GM21786 (cell line): ENCODE measurements around the gene PIP5K1B.

Source experiments
- ATAC-seq: cut with Tn5 transposase; IDR thresholded peaks from one replicate; pipeline ENCODE4 v1.9.1; 2021; ENCODE audit not compliant: unreplicated experiment

Gene PIP5K1B

DNA sequence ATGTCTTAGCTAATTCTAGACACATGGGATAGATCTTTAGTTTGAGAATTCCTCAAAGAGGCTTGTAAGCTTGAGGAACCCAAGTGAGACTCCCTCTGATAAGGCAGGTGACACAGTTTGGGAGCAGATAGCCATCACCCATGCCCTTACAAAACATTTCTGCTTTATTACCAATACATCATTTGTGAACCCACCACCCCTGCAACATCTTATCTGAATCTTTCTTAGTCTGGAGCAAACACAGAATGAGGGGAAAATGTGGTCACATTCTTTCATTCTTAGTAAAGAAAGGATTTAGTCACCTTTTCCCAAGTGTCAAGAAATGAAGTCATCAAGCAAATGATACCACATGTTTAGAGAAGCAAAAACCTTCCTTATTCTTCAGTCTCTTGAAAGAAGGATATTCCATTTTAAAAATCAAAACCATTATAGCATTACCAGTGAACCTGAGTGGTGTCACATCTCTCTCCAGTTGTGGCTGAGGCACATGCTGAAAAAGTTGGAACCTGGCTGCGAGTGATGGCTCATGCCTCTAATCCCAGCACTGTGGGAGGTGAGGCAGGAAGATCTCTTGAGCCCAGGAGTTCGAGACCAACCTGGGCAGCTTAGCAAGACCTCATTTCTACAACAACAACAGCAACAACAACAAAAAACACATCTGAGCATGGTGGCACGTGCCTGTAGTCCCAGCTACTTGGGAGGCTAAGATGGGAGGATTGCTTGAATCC, 243.0 kb downstream of the PIP5K1B start:
- no peak for ATAC-seq

DNA sequence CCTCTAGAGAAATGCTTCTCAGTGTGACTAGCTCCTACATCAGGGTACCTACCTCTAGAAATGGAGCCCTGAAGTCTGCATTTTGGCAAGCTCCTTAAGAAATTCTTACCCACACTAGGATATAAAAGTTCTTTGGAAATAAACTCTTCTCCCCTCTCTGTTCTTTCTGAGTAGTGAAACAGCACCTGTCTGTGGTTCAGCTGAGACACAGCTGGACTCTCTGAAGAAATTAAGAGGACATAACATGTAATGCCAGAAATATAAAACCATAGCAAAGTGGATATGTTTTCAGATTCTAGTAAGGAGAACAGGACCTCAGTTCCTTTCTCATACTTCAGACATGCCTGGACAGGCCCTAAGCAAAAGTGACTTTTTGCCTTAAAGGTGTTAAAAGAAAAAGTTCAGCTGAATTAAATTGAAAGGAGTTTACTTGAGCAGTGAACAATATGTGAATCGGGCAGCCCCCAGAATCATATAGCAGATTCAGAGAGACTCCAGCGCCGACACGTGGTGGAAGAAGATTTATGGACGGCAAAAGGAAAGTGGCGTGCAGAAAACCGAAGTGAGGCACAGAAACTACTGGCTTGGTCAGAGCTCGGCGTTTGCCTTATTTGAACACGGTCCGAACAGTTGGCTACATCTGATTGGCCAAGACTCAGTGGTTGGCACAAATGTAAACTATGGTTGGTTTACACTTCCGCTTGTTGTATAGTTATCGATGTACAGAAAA, 244.4 kb downstream of the PIP5K1B start:
- no peak for ATAC-seq

DNA sequence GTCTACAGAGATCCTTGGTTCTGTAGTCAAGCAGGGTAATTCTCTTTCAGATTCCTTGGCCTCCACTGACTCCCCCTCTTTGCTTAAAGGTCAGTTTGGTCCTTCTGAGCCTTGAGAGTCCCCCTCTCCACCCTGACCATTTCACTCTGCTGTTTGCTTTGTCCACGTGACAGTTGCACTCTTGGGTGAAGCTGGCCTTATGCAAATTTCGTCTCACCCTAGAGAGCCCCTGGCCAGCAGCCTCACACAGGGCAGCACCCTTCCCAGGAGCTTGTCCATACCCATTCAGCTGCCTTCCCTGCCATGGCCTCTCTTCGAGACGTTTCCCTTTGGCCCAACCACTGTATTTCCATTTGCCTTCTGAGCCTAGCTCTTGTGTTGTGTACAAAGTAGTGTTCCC, 245.1 kb downstream of the PIP5K1B start:
- ATAC-seq = no peak

DNA sequence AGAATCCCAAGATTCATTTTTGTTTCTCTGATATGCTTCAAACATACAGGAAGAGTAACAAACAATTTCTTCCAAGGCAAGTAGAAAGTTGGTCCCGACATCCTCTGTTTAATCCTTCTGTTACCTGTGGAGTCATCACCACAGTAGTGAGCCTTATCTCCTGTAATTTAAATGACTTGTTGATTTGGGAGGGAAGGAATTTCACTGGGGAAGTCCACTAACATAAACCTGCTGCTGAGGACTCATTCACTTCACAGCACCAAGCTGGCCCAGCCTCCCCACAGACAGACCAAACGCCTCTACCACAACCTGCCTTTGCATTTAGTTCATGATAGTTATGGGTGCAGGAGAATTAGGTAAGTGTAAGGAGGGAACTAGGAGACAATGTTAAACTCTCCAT, 245.6 kb downstream of the PIP5K1B start:
- no peak for ATAC-seq

DNA sequence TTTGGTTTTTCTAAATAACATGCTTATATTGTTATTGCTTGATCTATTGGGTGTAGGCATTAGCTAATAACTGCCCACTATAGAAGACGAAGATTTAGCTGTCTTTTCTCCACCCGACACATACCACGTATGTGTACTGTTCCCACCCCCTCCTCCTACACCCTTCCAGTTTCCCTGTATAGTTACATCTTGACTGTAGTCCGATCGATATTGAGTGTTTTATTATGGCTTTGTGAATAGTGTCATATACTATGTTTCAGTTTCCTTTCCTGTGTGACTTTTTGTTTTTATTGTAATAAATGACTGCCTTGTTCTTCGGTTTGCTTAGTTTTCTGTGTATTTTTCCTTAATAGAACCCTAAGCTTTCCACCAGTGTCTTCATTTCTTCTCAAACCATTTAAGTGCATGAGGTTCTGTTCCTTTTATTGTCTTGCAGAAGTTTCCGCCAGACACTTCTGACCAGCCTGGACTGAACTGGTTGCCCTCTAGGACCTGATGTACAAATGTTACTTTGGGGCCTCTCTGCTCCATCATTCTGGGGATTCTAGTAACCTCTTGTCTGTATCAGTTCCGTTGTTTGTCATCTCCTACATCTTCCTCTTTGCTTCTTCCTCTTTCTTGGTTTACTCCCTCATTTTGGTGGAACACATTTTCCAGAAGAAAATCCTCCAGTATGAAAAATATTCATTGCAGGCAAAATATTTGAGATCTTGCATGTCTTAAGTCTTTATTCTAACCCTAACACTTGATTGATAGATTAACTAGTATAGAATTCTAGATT, 247.0 kb downstream of the PIP5K1B start:
- peak; percentile 65 for ATAC-seq

DNA sequence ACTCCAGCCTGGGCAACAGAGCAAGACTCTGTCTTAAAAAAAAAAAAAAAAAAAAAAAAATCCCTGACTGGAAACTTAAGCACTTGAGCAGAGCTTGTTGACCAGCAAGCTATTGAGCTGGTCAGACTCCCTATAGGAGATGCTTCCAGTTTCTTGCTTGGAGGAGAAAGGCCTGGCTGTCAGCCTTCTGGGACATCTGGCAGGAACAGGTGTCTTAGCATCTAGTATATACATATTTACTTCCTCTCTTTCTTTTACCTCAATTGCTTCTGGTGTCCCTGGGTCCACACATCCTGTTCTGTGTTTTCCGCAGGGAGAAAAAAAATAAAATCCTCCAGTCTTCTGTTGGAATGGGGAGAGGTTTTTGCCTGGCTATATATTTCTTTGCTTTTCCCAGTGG, 248.7 kb downstream of the PIP5K1B start:
- no peak for ATAC-seq

DNA sequence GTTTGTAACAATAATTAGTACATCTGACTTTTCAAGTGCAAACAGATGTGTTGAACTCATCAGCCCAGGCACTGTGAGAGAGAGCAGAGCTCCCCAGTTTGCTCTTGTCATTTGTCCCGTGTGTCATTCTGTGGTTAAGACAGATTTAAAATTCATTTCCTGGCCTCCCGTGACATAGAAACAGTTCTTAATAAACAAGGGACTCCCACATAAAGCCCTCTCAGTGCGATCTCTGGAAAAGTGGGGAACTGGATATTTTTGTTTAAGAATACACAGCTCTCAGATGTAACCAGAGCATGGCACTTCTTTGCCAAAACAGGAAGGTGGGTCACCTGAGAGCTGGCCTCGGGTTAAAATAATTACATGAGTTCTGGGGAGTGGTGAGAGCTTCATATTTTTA, 250.3 kb downstream of the PIP5K1B start:
- no peak for ATAC-seq

DNA sequence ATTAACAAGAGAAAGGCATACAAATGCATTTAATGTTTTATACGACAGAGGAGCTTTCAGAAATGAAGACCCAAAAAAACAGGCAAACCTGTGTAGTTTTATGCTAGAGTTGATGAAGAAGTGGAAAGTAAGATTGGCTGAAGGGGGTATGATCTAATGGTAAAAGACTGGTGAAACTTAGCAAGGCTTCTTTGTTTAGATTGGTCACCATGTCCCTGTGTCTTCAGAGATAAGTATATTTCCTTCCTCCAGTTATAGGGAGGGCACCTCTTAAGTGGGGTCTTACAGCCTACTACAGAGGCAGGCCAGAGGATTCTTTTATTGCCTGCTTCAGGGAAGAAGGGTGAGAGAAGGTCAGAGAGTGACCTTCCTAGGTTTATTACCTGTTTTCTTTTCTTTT, 252.4 kb downstream of the PIP5K1B start:
- ATAC-seq = no peak

DNA sequence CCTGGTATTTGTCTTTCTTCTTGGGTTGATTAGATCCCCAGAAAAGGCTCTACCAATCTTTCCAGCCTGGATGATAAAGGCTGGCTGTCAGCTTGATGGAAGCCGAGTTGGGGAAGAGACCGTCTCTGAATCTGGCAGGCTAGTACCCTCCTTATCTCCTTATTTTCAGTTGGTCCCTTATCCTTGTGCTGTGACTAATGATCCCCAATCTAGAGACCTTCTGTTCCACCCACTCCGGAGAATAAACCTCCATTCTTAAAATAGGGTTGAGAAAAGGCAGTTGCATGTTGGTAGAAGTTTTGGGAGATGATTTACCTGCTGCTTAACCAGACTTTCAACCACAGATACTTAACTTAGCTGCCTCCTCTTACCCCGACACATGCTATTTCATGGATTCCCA, 256.5 kb downstream of the PIP5K1B start:
- ATAC-seq = no peak

DNA sequence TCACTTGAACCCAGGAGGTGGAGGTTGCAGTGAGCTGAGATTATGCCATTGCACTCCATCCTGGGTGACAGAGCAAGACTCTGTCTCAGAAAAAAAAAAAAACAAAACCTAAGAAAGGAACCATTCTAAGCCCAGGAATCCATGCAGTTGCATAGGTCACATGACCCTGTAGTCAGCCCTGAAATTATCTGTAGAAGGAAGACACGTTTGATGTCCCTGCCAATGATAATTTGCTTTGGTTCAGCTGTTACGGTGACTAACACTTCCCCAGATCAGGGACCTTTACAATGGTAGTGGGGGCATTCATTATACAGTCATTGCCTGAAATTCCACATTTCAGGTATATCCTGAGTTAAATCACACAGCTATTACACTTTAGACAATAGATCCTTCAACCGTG, 258.4 kb downstream of the PIP5K1B start:
- ATAC-seq = no peak

DNA sequence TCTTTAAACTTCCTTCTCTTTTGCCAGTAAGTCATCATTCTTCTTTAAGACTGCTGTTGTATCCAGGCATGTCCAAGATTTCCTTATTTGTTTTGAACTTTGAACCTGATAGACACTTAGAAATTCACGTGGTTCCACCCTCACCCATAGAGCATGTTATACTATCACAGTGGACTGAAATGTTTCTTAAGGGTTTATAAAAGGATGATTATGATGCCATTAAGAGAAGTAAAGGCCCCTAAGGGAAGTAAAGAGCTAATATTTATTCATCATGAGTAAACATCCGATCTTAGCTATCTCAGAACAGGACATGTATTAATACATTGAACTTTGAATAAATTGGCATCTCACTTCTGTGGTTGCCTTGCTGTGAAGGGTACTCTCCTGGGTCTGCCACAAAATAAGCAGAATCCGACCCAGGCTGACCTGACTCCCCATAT, 259.1 kb downstream of the PIP5K1B start:
- no peak for ATAC-seq

DNA sequence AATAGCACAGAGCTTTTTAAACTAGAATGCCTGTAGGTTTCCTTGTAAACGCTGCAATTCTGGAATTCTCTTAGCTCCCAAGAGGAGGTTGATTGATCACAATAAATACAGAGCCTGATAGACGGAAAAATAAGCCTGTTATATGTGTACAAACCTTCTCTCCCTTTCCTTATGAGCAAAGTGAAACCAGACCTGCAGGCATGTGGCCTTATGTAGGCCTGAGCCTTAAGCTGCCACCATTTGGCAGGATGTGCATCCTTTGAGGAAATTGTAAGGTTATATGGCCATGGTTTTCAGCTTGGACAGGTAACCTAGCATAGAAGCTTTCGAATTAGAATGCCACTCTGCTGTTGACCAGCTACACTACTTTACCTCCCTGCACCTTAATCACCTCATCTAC, 259.7 kb downstream of the PIP5K1B start:
- no peak for ATAC-seq

DNA sequence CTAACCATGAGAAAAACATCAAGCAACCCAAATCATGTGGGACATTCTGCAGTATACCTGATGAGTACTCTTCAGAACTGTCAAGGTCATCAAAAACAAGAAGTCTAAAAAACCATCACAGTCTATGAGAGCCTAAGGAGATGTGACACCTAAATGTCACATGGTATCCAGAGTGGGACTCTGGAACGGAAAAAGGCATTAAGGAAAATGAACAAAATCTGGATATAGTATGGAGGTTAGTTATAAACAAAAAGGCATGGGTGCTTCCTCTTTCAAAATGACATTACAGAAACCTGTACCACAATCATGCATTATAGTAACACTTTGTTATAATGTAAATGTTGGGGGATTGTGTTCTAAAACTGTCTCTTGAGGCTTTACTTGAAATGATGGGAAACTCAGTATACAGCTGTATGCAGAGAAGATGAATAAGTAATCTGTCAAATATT, 261.5 kb downstream of the PIP5K1B start:
- ATAC-seq = peak; percentile 81

DNA sequence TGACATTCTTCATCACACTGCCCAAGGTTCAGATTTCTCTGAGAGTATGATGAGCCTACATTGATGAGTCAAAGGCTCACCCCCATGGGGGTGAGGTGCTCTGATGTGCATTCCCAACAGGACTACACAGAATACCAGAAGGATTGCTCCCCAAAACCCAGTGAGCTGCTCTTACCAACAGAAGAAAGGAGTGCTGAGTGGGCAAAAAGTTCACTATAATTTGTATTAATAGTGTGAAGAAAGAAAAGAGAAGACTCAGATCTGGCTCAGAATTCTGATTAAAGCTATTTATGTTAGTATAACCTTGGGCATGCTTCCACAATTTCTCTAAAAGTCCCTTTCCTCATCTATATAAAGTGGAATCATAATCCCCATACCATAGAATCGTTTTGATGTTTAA, 262.8 kb downstream of the PIP5K1B start:
- ATAC-seq = no peak

DNA sequence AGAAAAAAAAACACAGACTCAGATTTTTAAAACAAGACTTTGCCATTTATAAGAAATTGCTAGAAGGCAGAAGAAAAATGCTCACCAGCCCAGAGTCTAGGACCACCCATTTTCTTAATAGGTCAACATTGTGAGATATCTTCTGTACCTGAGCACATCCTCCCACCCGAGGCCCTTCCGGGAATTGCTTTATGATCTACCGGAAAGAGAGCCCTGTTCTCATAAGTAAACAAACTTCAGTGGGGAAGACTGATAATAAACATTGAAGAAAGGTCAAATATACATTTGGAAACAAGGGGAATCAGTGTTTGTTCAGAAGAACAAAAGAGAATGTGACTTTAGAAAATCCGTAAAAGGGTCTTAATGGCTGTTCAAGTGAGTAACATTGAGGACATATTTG, 264.5 kb downstream of the PIP5K1B start:
- ATAC-seq = no peak

DNA sequence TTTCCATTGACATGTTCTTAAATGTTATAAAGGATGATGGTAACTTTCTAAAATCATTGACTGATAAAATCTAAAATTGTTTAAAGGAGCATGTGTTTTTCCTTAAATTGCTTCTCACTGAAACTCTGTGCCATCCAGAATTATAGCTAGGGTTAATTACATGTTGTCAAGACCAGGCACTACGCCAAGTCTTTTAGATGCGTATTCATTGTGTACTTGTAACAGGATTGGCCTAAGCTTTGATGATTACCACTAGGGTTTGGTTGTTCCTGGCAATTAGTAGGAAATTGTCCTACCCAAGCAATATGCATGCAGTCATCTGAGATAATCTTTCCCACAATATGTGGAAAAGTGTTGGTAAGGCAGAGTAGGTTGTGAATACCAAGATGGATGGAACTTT, 265.1 kb downstream of the PIP5K1B start:
- no peak for ATAC-seq

DNA sequence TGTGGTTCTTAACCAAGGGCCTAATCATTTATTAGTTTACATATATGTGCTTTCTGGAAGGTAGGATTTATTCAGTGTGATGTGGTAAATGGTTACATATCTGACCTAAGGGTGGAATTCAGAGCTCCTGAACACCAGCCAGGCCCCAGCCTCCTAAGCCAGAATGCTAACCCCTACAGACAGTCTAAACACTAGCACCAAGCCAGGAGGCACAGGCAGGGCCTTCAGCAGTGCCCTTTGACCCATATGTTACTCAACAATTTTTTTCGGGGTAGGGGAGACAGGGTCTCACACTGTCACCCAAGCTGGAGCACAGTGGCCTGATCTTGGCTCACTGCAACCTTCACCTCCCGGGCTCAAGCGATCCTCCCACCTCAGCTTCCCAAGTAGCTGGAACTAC, 268.6 kb downstream of the PIP5K1B start:
- ATAC-seq = no peak

DNA sequence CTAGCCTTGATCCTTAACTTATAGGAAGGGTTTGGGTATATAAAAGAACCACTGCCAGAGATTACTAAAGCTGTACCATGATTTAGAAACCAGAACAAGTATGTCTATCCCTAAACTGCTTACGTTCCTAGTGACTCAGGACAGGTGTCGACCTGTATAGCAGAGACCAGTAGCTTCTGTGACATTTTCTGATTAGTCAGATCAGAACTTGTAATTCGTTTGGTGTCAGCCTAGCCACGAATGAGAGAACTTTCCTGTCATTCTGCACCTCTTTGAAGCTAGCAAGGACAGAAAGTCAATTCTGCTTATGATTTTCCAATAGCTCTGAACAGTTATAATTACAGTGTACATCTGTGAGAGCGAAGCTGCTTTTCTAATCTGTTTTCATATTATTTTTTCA, 269.4 kb downstream of the PIP5K1B start:
- peak; percentile 86 for ATAC-seq

DNA sequence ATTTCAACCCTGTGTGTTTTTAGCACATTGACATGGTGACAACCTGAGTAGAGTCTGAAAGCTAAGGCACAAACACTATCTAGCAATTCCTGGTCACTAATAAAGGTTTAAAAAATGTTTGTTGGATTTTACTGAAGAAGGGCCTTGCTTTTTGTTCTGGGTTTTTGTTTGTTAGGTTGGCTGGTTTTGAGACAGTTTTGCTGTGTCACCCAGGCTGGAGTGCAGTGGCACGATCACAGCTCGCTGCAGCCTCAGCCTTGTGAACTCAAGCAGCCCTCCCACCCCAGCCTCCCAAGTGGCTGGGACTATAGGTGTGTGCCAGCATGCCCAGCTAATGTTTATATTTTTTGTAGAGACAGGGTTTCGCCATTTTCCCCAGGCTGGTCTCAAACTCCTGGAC, 269.9 kb downstream of the PIP5K1B start:
- ATAC-seq = no peak

DNA sequence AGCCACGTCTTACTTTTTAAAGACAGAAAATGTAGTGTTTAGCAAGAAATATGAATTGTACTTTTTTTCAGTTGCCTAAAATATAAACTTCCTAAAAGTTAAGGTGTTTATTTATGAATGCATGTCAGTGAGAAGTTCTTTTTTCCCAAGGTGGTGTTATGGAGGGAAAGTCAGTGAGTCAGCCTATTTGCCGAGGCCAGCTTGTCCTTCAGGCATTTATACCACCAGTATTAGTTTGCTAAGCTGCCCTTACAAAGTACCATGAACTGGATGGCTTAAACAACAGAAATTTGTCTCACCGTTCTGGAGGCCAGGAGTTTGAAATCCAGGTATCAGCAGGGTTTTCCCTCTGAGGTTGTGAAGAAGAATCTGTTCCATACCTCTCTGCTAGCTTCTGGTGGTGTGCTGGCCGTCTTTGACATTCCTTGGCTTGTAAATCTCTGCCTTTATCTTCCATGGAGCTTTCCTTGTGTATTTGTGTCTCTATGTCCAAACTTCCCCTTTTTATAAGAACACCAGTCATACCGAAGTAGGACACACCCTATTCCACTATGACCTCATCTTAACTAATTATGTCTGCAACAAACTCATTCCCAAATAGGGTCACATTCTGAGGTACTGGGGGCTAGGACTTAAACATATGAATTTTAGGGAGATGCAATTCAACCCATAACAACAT, 270.5 kb downstream of the PIP5K1B start:
- ATAC-seq = no peak

DNA sequence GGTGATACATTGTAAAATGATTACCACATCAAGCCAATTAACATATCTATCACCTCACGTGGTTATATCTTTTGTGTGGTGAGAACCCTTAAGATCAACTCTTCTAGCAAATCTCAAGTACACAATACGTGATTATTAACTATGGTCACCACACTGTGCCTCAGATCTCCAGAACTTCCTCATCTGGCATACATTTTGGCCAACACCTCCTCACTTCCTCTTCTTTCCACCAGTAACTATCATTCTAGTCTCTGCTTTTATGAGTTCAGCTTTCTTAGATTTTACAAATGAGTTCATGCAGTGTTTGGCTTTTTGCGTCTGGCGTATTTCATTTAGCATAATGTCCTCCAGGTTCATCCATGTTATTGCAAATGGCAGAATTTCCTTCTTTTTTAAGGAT, 273.0 kb downstream of the PIP5K1B start:
- ATAC-seq = no peak
